Transverse colon (tissue), 4 donors: ENCODE data around the gene TYMP. TPM values are rescaled to one million over a fixed set of nuclear protein-coding genes. Genes with fewer than 3 reads are reported as not detected.
"Not testable (repeated sequence)": the region's sequence is repeated elsewhere in the genome, so short reads cannot be mapped to it uniquely, and the experiment has no call there.

ENCODE experiments used
- DNase-seq: peaks from one replicate; pipeline ENCODE4 v3.0.0-alpha.2; 2019
- H3K27ac ChIP-seq, 4 donors: fragments of 200-600 bp; sonication (generic); 2 replicates each; pipeline ENCODE4 v1.5.1; 2016 to 2018; ENCODE audit warnings: inconsistent platforms in 4 of 4
- H3K27me3 ChIP-seq: fragments of 200-600 bp; sonication (generic); 2 replicates; pipeline ENCODE4 v1.5.1; 2017; ENCODE audit warnings: inconsistent platforms
- H3K36me3 ChIP-seq, 4 donors: fragments of 200-600 bp; sonication (generic); 2 replicates each; pipeline ENCODE4 v1.5.1; 2017 to 2019; ENCODE audit warnings: inconsistent platforms in 4 of 4
- H3K4me1 ChIP-seq, 4 donors: fragments of 200-600 bp; sonication (generic); 2 replicates each; pipeline ENCODE4 v1.5.1; 2017 to 2020; ENCODE audit warnings: inconsistent platforms in 4 of 4
- H3K4me3 ChIP-seq, 4 donors: fragments of 200-600 bp; sonication (generic); 1 replicate in 1 of 4; 2 replicates in 3 of 4; pipeline versions ENCODE4 v1.5.1 to v1.6.1; 2017 to 2019; ENCODE audit warnings: inconsistent platforms in 4 of 4
- H3K9me3 ChIP-seq, 2 donors: fragments of 200-600 bp; sonication (generic); 2 replicates each; pipeline ENCODE4 v1.5.1; 2017 to 2019; ENCODE audit warnings: inconsistent platforms in 2 of 2
- CTCF ChIP-seq, 5 experiments: fragments of 200-600 bp in 3 of 5; fragments of 450-650 bp in 2 of 5; sonication (generic) in 3 of 5; IDR thresholded peaks; 1 replicate in 2 of 5; 2 replicates in 3 of 5; pipeline ENCODE4 v1.5.1; 2016 to 2017; ENCODE audit warnings: antibody characterized with exemption in 5 of 5, inconsistent platforms in 3 of 5, mild to moderate bottlenecking in 2 of 5, moderate library complexity in 1 of 5
- EP300 ChIP-seq: sonication (generic); formaldehyde crosslinking; IDR thresholded peaks from one replicate; pipeline ENCODE4 v1.6.1; 2017; ENCODE audit warnings: antibody characterized with exemption, low read depth
- POLR2A ChIP-seq: fragments of 450-650 bp; IDR thresholded peaks from one replicate; pipeline ENCODE4 v1.6.1; 2016; ENCODE audit warnings: antibody characterized with exemption, mild to moderate bottlenecking, moderate library complexity
- POLR2AphosphoS5 ChIP-seq, 3 donors: sonication (generic); formaldehyde crosslinking; IDR thresholded peaks; one replicate each; pipeline ENCODE4 v1.6.1; 2016; ENCODE audit warnings: antibody characterized with exemption in 3 of 3
- WGBS, 2 donors: methylation state at CpG; one replicate each; pipeline ENCODE4 v1.1.5; 2018; ENCODE audit warnings: low coverage in 1 of 2; 5-methylcytosine and 5-hydroxymethylcytosine counted together
- in situ Hi-C, 4 donors: fragments of 200-750 bp; cut with MboI; loops; one replicate each; pipeline versions ENCODE4 v1.15.0 to v1.15.1; 2017; ENCODE audit warnings: low sequenced_read_pairs in 3 of 4, low pct_ligation_motif_present in 1 of 4, low pct_unique_long_range_greater_than_20kb in 1 of 4
- intact Hi-C: fragments of 100-400 bp; cut with DNase I; formaldehyde crosslinking; loops from one replicate; pipeline ENCODE4 v1.15.1; 2023; ENCODE audit warnings: low total_unique reads
- total RNA-seq, 4 donors: library from RNA; depleted of rRNA; stranded (reverse); fragments of >200 nt; gene quantifications; one replicate each; pipeline ENCODE4 v1.1.0, GENCODE V29; 2016

The TYMP gene
- total RNA-seq, 4 donors from 2014 or later: 27.5 to 60.7 (median 32.2) TPM

DNA sequence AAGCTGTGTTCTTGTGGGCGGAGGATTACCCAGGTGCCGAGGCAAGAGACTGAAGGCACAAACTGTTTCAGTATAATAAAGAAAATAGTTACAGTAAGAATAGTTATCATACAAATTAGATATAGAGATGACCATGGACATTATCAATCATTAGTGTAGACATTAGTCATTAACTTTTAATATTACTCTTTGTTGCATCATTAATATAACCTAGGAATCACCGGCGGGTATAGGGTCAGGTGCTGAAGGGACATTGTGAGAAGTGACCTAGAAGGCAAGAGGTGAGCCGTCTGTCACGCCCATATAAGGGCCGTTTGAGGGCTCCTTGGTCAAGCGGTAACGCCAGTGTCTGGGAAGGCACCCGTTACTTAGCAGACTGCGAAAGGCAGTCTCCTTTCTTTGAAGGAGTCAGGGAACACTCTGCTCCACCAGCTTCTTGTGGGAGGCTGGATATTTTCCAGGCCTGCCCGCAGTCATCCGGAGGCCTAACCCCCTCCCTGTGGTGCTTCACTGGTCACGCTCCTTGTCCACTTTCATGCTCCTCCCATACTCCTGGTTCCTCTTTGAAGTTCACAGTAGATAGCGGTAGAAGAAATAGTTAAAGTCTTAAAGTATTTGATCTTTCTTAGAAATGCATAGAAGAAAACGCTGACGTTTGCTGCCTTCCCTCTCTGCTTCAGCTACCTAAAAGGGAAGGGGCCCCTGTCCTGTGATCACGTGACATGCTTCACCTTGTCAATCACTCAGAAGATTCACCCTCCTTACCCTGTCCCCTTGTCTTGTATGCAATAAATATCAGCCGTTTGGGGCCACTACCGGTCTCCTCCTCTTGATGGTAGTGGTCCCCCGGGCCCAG lies 4.3 kb upstream of the TYMP start:
- 57 to 58% methylated on average over 11 to 21 of the region's 21 CpGs for WGBS, 2 donors
- in situ Hi-C loops, H3K9me3 ChIP-seq, intact Hi-C loops, H3K4me3 ChIP-seq, H3K36me3 ChIP-seq: not testable (repeated sequence)
- peak; percentile 43 for DNase-seq
- TF ChIP-seq POLR2AphosphoS5 (IDR thresholded peaks at IDR 0.05): peak in 1 of 3 donors; percentile 45
- H3K4me1 ChIP-seq: peaks cover 15 to 58% (median 37%) of the 10 kb centered on the region in 4 donors
- H3K27me3 ChIP-seq: peaks cover 13% of the 10 kb centered on the region
- peak overlapping the region; percentile 20 to 94 (median 74) for H3K27ac ChIP-seq

DNA sequence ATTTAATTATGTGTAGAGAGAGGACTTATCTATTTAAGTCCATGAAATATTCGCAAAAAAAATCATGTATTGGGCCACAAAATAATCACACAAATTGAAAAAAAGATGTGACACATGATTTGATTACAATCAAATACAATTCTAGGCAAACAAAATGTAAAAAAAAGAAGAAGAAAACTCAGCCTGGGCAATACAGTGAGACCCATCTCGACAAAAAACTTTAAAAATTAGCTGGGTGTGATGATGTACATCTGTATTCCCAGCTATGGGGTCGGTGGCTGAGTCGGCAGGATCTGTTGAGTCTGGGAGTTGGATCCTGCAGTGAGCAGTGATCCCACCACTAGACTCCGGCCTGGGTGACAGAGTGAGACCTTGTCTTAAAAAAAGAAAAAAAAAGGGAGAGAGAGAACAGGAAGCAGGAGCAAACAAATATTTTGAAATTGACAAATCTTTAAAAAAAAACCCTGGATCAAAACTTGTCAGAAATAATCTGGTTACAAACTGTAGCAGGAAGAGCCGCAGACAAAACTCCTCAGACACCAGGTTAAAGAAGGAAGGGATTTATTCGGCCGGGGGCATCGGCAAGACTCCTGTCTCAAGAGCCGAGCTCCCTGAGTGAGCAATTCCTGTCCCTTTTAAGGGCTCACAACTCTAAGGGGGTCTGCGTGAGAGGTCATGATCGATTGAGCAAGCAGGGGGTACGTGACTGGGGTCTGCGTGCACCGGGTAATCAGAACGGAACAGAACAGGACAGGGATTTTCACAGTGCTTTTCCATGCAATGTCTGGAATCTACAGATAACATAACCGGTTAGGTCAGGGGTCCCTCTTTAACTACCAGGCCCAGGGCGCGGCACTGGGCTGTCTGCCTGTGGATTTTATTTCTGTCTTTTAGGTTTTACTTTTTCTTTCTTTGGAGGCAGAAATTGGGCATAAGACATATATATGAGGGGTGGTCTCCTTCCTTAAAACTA lies 3.3 kb upstream of the TYMP start:
- Histone ChIP-seq H3K27me3 (peaks cover 13% of the 10 kb centered on the region), H3K9me3 (no peaks in the 10 kb centered on the region), H3K36me3 (no peaks in the 10 kb centered on the region), H3K4me1 (peaks cover 6 to 56% (median 29%) of the 10 kb centered on the region in 4 donors), H3K4me3 (no peak overlapping the region), H3K27ac (peak overlapping the region; percentile 94 to 99 (median 96))
- 68 to 72% methylated on average over 12 to 19 of the region's 19 CpGs for WGBS, 2 donors
- DNase-seq: no peak
- intact Hi-C loops (no loop called here), in situ Hi-C loops (no loop called here)
- TF ChIP-seq POLR2A: no peak

- H3K9me3 ChIP-seq: no peaks in the 10 kb centered on the region
- peak overlapping the region; percentile 42 to 60 (median 53) for H3K4me3 ChIP-seq
- peak overlapping the region; percentile 94 to 99 (median 96) for H3K27ac ChIP-seq
- 3% methylated on average over 56 of the region's 56 CpGs; no CpG with 5 or more reads in 1 of the 2 donors for WGBS, 2 donors
- peaks cover 6 to 56% (median 29%) of the 10 kb centered on the region in 4 donors for H3K4me1 ChIP-seq
- in situ Hi-C loops (no loop called here), intact Hi-C loops (no loop called here)
- H3K36me3 ChIP-seq: no peaks in the 10 kb centered on the region
- no peak for TF ChIP-seq CTCF (IDR thresholded peaks at IDR 0.05)
- no peak for TF ChIP-seq EP300
- TF ChIP-seq POLR2A: peak; percentile 40
- TF ChIP-seq POLR2AphosphoS5 (IDR thresholded peaks at IDR 0.05): peak in 2 of 3 donors; percentile 2 to 75
- DNase-seq: peak; percentile 84
- peaks cover 13% of the 10 kb centered on the region for H3K27me3 ChIP-seq
These were observed 2.3 kb upstream of the TYMP start for GRCh38 chr22:50531962-50532674.

DNA sequence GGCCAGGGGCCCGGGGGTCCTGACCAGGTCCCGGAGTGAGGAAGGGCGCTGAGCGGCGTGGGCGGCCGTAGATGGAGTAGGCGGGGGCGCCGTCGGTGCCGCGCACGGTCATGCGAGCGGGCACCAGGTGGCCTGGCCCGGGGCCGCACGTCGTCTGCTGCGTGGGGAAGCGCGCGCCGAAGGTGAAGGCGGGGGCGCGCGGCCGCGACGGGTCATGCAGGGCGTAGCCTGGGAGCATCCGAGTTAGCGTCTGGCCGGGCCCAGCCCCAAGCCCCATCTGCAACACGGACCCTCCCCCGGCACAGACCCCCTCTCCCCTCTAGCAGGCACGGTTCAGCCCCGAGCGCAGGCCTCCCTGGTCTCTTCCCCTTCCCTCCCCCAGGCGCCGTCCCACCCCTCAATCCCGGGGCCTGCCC lies 1.7 kb upstream of the TYMP start:
- peak; percentile 77 for DNase-seq

DNA sequence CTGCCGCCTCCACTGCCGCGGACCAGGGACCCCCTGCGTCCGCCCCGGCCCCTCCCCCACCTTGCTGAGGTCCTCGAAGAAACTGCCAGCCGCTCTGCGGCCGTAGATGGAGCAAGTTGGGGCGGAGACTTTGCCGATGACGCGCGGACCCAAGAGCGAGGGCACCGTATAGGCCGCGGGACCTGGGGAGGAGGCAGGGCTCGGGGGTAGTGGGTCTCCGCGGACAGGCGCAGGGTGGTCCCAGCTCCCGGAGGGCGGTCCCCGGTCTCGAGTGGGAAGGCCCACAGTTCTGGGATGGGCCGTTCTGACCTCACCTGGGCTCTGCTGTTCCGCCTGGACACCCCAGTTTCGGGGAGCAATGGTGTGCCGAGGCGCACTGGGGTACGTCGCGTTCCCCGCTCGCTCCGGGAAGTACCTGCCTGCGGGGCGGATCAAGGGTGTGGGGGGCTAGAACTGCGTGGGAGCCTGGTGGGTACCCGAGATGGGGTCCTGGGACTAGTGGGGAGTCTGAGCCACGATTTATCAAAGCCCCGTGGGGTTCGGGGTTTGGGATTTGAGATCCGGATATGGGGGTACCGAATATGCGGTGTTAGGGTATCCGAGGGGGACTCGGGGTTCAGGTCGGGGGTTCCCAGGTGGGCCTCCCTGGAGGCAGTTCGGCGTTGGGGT lies 1.2 kb upstream of the TYMP start:
- intact Hi-C loops: no loop called here
- 3% methylated on average over 50 of the region's 53 CpGs; no CpG with 5 or more reads in 1 of the 2 donors for WGBS, 2 donors

More for the DNA sequence above, 1.7 kb upstream of the TYMP start:
- peaks cover 11 to 61% (median 35%) of the 10 kb centered on the region in 4 donors for H3K4me1 ChIP-seq
- peak overlapping the region; percentile 42 to 60 (median 53) for H3K4me3 ChIP-seq
- H3K27ac ChIP-seq: peak overlapping the region; percentile 94 to 99 (median 96)
- peaks cover 13% of the 10 kb centered on the region for H3K27me3 ChIP-seq
- no peaks in the 10 kb centered on the region for H3K36me3 ChIP-seq
- in situ Hi-C loops (no loop called here), intact Hi-C loops (no loop called here)
- 1% methylated on average over 16 of the region's 44 CpGs; no CpG with 5 or more reads in 1 of the 2 donors for WGBS, 2 donors
- no peaks in the 10 kb centered on the region for H3K9me3 ChIP-seq
- peak in 2 of 3 donors; percentile 35 to 78 for TF ChIP-seq POLR2AphosphoS5 (IDR thresholded peaks at IDR 0.05)
- TF ChIP-seq POLR2A: no peak

More for the DNA sequence above, 1.2 kb upstream of the TYMP start:
- DNase-seq: peak; percentile 93
- H3K4me1 ChIP-seq: peaks cover 12 to 66% (median 39%) of the 10 kb centered on the region in 4 donors
- H3K27ac ChIP-seq: peak overlapping the region; percentile 94 to 99 (median 96)
- H3K9me3 ChIP-seq: no peaks in the 10 kb centered on the region
- peaks cover 13% of the 10 kb centered on the region for H3K27me3 ChIP-seq
- H3K36me3 ChIP-seq: no peaks in the 10 kb centered on the region
- peak overlapping the region; percentile 42 to 60 (median 53) for H3K4me3 ChIP-seq
- in situ Hi-C loops: no loop called here
- peak; percentile 85 for TF ChIP-seq POLR2A
- TF ChIP-seq EP300: no peak
- peak; percentile 87 to 91 (median 91) for TF ChIP-seq POLR2AphosphoS5 (IDR thresholded peaks at IDR 0.05)
- no peak for TF ChIP-seq CTCF (IDR thresholded peaks at IDR 0.05)
